Measurements from ENCODE around the gene TNFRSF12A.

The TNFRSF12A gene

GRCh38 chr16:3035289-3035971 lies 15.3 kb downstream of the TNFRSF12A start:
- peaks cover 79% of the 10 kb centered on the region for H3K27me3 Mint-ChIP-seq (ENCODE audit: low read depth, poor library complexity)
- H3K9me3 Mint-ChIP-seq = no peaks in the 10 kb centered on the region
- H3K4me1 Mint-ChIP-seq = peaks cover 6% of the 10 kb centered on the region
- DNase-seq = no peak
- no peaks in the 10 kb centered on the region for H3K36me3 Mint-ChIP-seq (ENCODE audit: low read depth)
- no peak for TF ChIP-seq CTCF (IDR thresholded peaks at IDR 0.05)
- no peak overlapping the region for H3K4me3 Mint-ChIP-seq
- no peak overlapping the region for H3K27ac Mint-ChIP-seq

GRCh38 chr16:3035972-3036725 lies 16.0 kb downstream of the TNFRSF12A start:
- Mint-ChIP-seq H3K27ac (no peak overlapping the region), H3K27me3 (ENCODE audit: low read depth, poor library complexity) (peaks cover 86% of the 10 kb centered on the region), H3K9me3 (no peaks in the 10 kb centered on the region), H3K4me1 (peaks cover 6% of the 10 kb centered on the region), H3K4me3 (no peak overlapping the region), H3K36me3 (ENCODE audit: low read depth) (no peaks in the 10 kb centered on the region)
- no peak for TF ChIP-seq CTCF (IDR thresholded peaks at IDR 0.05)
- no peak for DNase-seq

- H3K4me3 Mint-ChIP-seq = no peak within 1 kb of the TSS
Measured at GRCh38 chr16:3036726-3037315, 16.7 kb downstream of the TNFRSF12A start, which contains the start of gene BICDL2. Gene BICDL2 (minus strand): TSS chr16:3036944. CDS start chr16:3035496, 1,448 bp downstream.

GRCh38 chr16:3038256-3038655 lies 18.1 kb downstream of the TNFRSF12A start:
- Mint-ChIP-seq H3K9me3 (no peaks in the 10 kb centered on the region), H3K4me1 (no peaks in the 10 kb centered on the region), H3K36me3 (ENCODE audit: low read depth) (no peaks in the 10 kb centered on the region), H3K27ac (no peak overlapping the region), H3K4me3 (no peak overlapping the region), H3K27me3 (ENCODE audit: low read depth, poor library complexity) (peaks cover 85% of the 10 kb centered on the region)
- no peak for DNase-seq
- no peak for TF ChIP-seq CTCF (IDR thresholded peaks at IDR 0.05)

More at GRCh38 chr16:3036726-3037315, 16.7 kb downstream of the TNFRSF12A start, which contains the start of gene BICDL2:
- Mint-ChIP-seq H3K36me3 (ENCODE audit: low read depth) (no peaks in the 10 kb centered on the region), H3K27me3 (ENCODE audit: low read depth, poor library complexity) (peaks cover 88% of the 10 kb centered on the region), H3K4me1 (peaks cover 6% of the 10 kb centered on the region), H3K9me3 (no peaks in the 10 kb centered on the region), H3K27ac (no peak within 1 kb of the TSS)
- no peak for TF ChIP-seq CTCF (IDR thresholded peaks at IDR 0.05)
- no peak for DNase-seq

DNA sequence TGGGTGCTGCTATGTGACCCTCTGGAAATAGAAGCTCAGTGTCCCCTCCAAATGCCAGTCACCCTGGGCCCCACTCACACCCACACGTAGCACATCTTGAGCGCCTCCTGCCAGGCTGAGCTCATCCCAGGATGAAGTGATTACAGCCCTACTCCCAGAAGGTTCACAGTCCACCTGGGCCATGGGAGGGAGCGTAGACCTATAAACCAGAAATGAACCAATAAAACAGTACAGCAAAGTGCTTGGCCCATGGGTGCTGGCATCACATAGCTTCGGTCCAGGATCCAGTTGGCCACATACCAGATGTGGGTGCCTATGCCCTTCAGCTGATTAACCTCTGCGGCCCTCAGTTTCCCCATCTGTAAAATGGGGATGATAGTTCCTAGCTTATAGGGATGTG lies 18.7 kb downstream of the TNFRSF12A start:
- Mint-ChIP-seq H3K4me1 (no peaks in the 10 kb centered on the region), H3K9me3 (no peaks in the 10 kb centered on the region), H3K27ac (no peak overlapping the region), H3K27me3 (ENCODE audit: low read depth, poor library complexity) (peaks cover 85% of the 10 kb centered on the region), H3K36me3 (ENCODE audit: low read depth) (no peaks in the 10 kb centered on the region), H3K4me3 (no peak overlapping the region)
- TF ChIP-seq CTCF (IDR thresholded peaks at IDR 0.05) = no peak
- no peak for DNase-seq
